Camera-type eye (tissue), 1 donor: Measurements from ENCODE around the gene CLIC6. TPM values are rescaled to one million over a fixed set of nuclear protein-coding genes. Genes with fewer than 3 reads are reported as not detected.

ENCODE experiments used
- total RNA-seq: library from RNA; depleted of rRNA; stranded (reverse); fragments of >200 nt; gene quantifications from one replicate; pipeline ENCODE4 v1.2.3, GENCODE V29; 2014

The CLIC6 gene
- total RNA-seq: 10.9 TPM

GRCh38 chr21:34668803-34669148, at the start of gene CLIC6:
CLIC6 (plus strand) TSS chr21:34668994; CDS start chr21:34669389, 395 bp downstream.

Other genes starting within 250 kb of the CLIC6 start
- not detected for gene SMIM34, start 245.0 kb upstream of the CLIC6 start, total RNA-seq
- gene KCNE1, start 156.8 kb upstream of the CLIC6 start, total RNA-seq: 0.33 TPM
- gene RCAN1, start 53.9 kb upstream of the CLIC6 start, total RNA-seq: 38.2 TPM